GM21825 (cell line): Measurements from ENCODE around the gene AQP9.

Experiments
- ATAC-seq: cut with Tn5 transposase; IDR thresholded peaks from one replicate; pipeline ENCODE4 v1.9.1; 2021; ENCODE audit warnings: mild to moderate bottlenecking, moderate library complexity; ENCODE audit not compliant: unreplicated experiment

The AQP9 gene

DNA sequence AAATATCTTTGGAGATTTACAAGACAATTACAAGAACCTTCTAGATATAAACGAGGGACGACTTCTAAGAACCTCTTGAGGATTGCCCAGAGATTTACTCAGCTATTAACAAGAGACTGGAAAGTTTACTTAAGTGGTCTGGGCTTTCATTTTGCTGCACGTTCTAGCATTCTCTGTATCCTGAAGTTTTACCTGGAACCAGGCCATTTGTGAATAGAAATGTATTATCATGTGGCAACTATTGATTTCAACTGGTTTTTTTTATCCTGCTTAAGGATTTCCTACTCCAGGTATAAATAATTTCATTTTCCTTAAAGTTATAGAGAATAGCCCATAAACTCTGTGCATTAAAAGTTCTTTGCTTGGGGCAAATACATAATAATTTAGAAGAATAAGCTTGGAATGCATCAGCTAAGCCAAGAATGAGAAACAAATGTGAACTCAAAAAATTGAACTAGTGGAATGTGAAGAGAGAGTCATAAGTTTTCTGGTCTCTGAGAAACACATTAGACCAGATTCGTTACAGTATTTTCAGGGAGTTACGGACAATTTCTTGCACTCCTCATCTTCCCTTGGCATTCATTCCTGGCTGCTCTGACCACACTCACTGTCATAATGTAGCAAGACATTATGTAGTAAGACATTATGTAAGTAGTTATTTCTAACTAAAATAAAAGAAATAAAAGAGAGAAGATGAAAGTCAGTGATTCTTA, 1.3 kb downstream of the AQP9 start:
- no peak for ATAC-seq

DNA sequence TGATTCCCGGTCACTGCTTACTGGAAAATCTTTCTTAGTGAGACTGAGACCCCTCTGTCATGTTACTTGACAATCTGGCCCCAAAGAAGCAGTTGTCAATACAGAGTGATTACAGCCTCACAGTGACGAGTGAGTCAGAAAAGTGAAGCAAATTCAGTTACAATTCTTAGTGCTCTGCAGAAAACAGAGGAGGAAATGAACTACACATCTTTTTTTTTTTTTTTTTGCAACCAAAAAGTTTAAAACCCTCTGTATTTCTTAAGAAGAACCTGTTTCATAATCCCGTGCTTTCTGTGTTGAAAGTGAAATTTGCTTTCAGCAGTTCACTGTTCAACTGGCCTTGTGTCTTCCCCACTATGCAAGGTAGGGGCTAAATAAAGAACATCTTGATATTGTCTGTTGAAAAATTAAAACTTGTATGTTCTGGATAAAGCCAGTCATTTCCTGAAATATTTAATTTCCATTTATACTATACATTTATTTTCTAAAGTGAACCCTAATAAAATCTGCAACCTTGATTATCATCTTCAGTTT, 1.9 kb downstream of the AQP9 start:
- no peak for ATAC-seq

DNA sequence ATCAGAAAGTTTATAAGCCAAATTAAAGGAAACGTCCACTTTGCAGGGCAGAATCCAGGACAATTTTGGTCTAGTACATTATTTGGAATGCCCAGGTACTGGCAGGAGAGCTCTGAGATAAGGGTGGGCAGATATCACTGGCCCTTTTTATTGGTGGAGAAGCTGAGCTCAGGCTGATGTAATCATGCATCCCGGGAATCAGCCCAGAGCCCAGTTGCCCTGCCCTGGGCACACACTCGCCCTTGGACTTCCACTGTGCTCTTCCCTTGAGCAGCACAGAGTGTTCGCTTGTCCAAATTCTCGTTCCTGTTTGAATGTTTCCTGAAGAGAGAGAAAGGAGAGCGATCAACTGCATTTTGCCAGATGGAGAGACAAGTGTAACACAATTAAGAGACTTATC, 3.7 kb downstream of the AQP9 start:
- no peak for ATAC-seq

DNA sequence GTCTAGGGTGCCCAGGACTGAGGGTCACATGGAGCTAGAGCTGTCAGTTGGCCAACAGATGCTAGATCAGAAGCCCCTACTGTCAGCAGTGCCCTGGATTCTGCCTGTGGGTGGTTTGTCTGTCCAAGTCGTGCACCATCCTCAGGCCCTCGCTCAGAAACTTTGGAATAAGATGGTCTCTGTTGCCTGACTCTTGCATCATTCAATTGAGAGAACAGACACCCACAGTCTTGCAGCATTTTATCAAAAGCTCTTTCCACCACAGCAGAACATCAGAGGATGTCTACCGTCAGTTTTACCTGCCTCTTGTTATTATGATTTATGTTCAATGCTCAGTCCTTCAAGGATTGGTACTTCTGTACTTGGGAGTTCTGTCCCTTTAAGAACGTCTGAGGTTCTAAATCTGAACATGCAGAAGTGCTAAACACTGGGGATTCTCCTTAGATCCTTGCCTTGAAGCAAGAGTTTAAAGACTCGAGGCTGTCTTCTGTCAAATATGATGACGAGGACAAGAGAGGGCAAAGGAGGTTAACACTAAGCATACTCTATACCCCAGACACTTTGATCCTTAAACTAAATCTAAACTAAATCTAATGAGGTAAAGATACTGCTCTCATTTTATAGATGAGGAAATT, 4.8 kb downstream of the AQP9 start:
- no peak for ATAC-seq

DNA sequence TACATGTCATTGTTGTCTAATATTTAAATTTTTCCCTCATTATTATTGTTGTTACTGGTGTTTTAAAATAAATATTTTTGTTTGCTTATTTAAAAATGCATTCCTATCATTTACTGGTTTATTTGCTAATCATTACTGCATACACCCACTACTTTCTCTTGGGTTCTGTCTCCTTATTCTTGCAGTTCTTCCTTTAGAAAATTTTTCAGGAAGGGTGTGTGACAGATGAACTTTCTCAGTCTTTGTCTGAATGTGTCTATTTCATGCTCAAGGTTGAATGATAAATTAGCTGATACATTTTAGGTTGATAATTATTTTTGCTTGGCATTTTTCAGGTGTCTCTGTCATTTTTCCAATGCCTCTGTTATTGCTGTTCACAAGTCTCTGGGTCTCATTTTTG, 7.4 kb downstream of the AQP9 start:
- no peak for ATAC-seq

DNA sequence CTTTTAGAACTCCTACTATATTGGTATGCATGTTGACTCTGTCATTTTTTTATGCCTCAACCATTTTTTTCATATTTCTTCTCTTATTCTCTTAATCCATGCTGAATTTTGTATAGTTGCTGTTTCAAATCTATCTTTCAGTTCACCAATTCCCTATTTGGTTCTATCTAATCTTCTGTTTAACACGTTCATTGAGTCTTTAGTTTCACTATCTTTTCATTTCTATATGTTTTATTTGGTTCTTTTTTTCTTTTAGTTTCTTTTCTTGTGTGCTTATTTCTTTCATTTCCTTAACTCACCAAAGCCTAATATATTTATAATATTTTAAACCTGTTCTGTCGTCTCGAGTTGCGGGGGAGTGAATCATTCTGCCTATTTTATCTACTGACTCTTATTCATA, 8.0 kb downstream of the AQP9 start:
- ATAC-seq = no peak

DNA sequence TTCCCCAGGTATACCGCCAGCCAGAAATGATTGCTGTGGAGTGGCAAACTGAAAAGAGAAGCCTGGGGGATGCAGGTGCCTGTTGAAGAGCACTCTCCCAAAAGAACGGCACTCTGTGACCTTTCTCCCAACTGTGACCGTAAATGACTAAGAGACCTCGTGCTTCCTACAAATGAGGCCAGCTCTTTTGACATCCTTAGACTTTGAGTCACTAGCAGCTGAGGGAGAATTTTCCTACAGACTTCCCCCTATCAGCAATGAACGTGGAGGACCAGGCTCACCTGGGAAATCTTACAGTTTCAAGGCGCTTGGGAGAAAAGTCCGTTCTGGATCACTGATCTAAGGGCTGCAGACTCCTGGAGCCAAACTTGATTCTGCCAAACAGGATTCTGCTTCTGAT, 8.6 kb downstream of the AQP9 start:
- ATAC-seq = no peak

DNA sequence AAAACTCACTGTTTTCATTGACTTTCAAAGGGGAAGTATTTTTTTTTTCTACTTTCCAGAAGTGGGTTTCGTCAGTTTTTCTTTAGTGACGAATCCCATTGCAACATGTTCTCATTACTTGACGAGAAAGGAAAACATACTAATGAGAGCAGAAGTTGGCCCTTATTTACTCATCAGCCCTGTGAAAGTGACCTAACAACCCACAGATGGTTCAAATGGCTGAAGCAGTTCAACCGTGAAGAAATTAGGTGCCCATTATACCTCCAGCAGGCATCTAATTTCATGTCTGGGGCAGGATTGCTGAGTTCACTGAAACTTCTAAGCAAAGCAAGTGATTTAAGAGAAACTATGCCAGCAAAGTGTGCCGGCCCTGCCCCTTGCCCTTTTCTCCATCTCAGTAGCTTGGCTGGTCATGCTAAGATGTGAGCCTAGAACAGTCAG, 9.0 kb downstream of the AQP9 start:
- no peak for ATAC-seq

DNA sequence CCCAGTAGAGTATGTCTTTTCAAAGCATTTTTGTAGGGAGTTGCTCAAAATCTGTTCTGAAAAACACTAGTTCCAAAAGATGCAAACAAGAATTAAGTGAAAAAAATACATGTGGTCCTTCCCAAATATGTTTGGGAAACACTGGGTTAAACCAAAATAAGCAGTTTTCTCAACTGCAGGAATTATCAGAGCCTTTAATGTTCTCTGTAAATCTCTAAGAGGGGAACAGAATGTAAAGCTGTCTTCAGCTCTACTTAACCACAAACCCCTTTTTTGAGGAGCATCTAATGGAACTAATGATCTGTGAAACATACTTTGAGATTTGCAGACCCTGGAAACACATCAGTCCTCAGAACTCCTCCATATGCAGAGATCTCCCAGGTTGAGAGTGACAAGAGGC, 9.9 kb downstream of the AQP9 start:
- no peak for ATAC-seq

DNA sequence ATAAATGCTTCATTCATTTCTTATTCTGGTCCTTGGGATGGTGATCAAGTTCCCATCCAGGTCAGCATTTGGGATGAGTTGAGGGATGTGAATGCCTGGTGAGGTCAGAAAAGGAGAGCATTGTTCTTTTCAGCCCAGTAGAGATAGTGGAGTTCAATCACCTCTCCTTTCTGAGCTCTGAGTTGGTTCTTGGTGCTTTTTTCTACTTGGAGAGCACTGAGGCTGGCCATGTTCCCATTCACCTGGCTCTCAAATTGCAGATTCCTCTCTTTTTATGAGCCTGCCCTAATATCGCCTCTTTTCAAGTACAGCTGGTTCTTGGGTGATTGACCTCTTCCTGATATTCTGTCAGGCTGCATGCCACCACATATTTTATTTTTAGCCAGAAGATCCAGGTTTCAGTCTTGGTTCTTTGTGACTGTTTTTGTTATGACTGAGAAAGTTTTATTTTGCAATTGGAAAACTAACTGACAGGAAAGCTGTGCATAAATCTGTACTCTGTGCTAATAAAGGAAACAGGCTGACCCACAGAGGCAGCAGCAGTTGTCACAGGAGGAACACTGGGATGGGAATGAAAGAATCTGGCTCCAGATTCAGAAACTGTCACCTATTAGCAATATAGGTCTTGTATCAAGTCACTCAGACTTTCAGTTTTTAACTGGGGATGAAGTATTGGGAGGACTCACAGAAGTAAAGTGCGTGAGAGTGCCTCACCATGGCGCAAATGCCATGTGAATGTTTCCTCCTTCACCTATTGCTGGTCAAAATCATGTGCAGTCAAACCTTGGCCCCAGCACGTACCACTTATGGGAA, 10.7 kb downstream of the AQP9 start:
- no peak for ATAC-seq

DNA sequence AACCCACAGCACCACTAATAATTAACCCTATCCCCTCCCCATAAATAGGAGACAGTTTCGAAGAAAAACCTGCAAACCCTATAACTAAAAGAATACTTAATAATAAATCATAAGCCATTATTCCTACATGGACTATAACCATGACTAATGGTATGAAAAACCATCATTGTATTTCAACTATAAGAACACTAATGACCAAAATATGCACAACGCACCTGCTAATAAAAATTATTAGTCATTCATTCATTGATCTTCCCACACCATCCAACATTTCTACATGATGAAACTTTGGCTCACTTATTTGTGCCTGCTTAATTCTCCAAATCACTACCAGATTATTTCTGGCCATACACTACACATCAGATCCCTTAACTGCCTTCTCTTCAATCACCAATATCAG, 16.6 kb downstream of the AQP9 start:
- no peak for ATAC-seq

DNA sequence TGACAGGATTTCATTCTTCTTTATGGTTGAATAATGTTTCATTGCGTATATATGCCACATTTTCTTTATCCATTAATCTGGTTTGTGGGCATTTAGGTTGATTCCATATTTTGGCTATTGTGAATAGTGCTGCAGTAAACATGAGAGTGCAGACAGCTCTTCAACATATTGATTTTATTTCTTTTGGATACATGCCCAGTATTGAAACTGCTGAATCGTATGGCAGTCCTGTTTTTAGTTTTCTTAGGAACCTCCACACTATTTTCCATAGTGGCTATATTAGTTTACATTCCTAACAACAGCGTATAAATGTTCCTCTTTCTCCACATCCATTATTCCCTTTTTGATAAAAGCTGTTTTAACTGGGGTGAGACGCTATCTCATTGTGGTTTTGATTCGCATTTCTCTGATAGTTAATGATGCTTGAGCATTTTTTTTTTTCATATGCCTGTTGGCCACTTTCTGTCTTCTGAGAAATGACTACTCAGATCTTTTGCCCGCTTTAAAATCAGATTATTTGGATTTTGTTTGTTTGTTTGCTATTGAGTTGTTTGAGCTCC, 21.7 kb downstream of the AQP9 start:
- no peak for ATAC-seq

DNA sequence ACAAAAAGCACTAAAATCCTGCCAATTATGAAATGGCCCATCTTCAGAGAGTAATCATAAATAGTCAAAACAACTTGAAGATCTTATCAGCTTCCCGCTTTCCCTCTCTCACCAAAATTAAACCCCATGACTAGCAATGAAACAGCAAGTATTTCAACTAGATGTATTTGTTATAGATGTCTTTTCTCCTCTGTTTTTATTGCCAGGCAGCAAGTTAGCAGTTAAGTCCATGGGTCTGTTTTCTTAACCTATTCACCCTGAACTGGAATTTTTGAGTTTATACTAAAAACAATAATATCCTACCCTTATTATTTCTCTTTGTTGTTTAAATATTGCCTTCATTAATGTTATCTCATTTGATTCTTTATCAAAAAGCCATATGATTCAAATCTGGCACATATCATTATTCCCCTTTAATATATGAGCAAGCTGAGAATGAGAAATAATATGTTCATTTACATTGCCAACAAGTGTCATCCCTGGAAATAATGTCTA, 23.3 kb downstream of the AQP9 start:
- no peak for ATAC-seq

DNA sequence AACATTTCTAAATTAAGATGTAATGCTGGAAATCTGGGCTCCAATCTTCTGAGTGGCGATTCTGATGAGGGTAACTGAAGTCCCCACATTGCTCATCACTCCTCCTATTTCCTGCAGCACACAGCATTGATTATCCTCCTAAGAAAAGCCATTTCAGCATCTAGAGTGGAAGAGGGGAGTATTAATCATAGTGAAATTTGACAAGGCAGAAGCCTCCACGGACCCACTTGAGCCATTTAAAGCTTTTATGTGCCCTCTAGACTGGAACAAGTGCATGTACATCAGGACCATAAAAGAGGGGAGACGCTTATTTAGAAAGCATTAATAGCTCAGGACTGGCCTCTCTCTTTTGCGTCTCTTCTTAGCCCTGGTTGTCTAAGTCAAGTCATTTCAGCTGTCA, 25.8 kb downstream of the AQP9 start:
- no peak for ATAC-seq

DNA sequence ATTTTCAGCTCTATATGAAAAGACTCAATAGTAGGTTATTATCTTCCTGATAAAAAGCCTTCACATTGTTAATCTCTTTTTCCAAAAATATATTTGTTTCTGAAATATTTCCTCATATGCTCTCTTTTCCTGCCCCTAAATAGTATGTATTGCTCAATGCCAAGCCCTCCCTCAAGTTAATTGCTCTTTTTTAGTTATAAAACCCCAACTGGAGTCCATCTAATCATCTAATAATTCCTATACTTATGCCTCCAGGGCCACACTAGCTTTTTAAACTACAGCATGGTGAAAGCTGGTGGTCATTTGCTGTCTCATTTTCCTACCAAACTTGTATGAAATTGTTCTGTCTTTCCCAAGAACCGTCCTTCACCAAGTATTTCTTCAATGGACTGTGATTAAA, 26.7 kb downstream of the AQP9 start:
- ATAC-seq = no peak

DNA sequence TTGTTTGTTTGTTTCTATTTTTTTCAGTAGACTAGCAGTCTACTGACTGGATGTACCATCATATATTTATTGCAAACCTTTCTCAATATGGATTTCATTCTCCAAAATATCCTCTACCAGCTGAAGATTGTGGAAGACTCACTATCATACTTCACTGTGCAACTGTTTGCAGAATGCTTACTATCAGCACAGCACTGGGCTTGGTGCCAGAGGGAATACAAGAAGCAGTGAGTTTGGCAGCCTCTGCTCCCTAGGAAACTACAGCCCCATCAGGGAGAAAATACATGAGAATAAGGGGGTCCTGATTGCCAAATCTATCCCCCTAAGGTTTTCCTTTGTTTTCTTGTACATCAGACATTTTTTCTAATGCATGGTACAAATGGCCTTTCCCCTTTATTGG, 27.5 kb downstream of the AQP9 start:
- ATAC-seq = no peak

DNA sequence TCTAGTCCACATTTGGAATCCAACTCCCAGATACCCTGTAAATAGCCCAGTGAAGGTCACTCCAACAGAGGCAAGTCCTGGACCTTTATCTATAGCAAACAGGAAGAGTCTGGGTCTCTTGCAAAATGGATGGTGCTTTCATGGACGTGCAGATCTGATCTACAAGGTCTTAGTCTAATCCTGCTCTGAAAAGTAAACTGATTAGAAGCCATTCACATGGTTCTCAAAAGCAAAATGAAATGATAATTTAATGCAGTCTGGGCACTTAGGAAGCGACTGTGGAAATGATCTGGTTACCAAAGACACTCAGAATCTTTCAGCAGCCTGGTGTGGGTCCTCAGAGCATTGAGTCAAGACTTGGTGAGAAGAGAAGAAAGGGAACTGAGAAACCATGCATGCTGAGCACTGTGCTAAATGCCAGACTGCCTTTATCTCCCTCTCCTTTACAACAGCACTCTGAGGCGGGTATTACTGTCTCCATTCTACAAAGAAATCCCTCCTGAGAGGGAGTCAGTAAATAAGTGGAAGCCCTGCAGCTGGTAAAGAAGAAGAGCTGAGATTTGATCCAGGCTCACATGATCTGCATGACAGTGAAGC, 29.0 kb downstream of the AQP9 start:
- no peak for ATAC-seq

DNA sequence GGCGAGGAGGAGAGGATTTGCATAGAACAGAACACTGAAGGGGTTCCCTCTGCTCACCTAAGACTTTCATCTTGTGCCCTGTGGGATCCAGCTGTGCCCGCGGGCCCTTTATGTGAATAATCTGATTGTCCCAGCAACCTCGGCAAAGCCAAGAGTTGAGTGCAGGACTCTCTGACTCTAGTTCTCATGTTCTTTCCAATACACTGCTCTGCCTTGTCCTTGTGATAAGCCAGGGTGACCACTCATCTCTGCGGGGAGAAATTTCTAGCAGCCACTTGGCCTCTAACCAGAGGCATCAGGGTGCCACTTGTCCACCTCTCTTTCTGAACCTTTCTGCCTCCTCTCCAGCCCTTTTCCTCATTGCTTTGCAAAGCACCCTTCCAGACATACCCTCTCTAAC, 31.8 kb downstream of the AQP9 start:
- ATAC-seq = no peak

DNA sequence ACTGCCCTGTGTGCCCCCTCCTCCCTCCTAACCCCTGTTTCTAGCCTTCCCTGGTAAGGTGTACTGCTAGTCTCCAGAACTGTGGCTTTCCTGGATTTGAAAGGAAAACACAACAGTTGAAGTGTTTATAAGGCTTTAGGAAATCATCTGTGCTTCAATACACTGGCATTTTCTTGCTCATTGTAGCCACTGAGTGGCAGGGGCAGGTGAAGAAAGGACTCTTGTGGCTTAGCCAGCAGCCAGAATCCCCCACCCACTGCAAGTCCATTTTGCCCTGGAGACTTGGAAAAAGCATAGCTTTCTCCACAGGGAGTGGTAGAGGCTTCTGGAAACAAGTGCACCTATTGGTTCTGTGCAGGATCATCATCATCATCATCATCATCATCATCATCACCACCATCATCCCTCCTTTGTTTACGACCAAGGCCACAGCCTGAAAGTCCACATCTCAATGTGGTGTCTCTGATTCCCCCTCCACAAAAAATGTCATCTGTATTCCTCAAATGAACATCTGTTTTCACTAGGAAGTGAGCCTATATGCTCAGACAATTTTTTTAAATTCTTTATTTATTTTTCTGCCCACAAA, 33.4 kb downstream of the AQP9 start:
- ATAC-seq = no peak

DNA sequence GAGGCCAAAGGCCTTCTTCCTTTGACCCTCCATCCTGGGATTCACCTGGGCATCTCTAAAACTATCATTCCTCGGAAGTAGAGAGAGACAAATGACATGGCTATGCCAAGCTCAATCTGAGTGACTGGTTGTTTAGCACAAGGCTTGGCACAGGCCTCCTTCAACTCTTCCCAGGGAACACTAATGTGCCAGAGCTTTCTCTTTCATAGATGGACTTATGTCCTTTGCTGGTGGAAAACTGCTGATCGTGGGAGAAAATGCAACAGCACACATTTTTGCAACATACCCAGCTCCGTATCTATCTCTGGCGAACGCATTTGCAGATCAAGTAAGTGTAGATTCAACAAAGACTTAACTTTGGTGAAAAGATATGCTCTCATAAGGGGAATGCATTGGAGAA, 36.5 kb downstream of the AQP9 start:
- no peak for ATAC-seq

DNA sequence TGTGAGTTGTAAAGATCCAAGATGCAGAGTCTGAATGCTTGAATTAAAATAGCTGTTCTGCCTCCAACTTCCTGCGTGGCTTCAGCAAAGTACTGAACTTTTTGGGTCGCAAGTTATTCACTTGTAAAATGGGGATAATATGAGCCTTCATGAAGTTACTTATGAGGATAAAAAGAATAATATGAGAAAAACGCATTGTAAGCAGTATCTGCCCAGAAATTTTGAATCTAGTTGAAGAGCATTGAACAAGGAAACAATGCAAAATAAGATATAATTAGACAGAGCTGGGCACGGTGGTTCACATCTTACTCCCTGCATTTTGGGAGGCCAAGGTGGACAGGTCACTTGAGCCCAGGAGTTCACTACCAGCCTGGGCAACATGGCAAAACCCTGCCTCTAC, 37.8 kb downstream of the AQP9 start:
- ATAC-seq = no peak
